K562 (cell line): Measurements from ENCODE around the gene SUSD3. TPM values are rescaled to one million over a fixed set of nuclear protein-coding genes. Genes with fewer than 3 reads are reported as not detected.

Experiments
- HLTF ChIP-seq: fragments of 450-650 bp; IDR thresholded peaks from 2 replicates; pipeline ENCODE4 v1.6.1; 2016
- HOMEZ ChIP-seq: fragments of 250-450 bp; sonication (Bioruptor Pico); IDR thresholded peaks from 2 replicates; pipeline ENCODE4 v1.4.0; 2020; ENCODE audit warnings: mild to moderate bottlenecking, moderate library complexity
- ILK ChIP-seq: fragments of 450-650 bp; IDR thresholded peaks from 2 replicates; pipeline ENCODE4 v1.6.1; 2016; ENCODE audit warnings: missing genetic modification characterization, low read depth, mild to moderate bottlenecking, missing compliant biosample characterization, moderate library complexity, borderline replicate concordance
- IRF9 ChIP-seq: fragments of 450-650 bp; IDR thresholded peaks from 2 replicates; pipeline ENCODE4 v1.6.1; 2016; ENCODE audit warnings: missing biosample characterization, missing genetic modification characterization
- MEF2D ChIP-seq: conservative IDR thresholded peaks from 2 replicates; pipeline ENCODE4 v1.6.1; 2016; ENCODE audit warnings: low read depth, missing genetic modification characterization, missing compliant biosample characterization
- POLR2B ChIP-seq: fragments of 450-650 bp; IDR thresholded peaks from 2 replicates; pipeline ENCODE4 v1.6.1; 2018; ENCODE audit warnings: low read depth; ENCODE audit not compliant: partially characterized antibody
- PREB ChIP-seq: sonication (generic); formaldehyde crosslinking; IDR thresholded peaks from 2 replicates; pipeline ENCODE4 v1.8.1; 2023; ENCODE audit warnings: mild to moderate bottlenecking, missing genetic modification reagents
- ZFP36 ChIP-seq: fragments of 150-350 bp; IDR thresholded peaks from 2 replicates; pipeline ENCODE4 v1.6.1; 2018; ENCODE audit warnings: low read length, low read depth; ENCODE audit not compliant: partially characterized antibody
- ZNF217 ChIP-seq: sonication (generic); formaldehyde crosslinking; IDR thresholded peaks from 2 replicates; pipeline ENCODE4 v1.8.0; 2022; ENCODE audit warnings: mild to moderate bottlenecking, missing genetic modification reagents
- polyA plus RNA-seq, 8 experiments: library from polyadenylated mRNA; depleted of rRNA in 4 of 8; stranded (reverse) in 5 of 8; unstranded in 3 of 8; fragments of >200 nt; fragmentation: Nextera tagmentation in 2 of 8; fragmentation: Illumina TruSeq in 1 of 8; extraction: Ambion mirVana in 2 of 8; extraction: Trizol in 1 of 8; gene quantifications; 2 replicates each; pipeline versions ENCODE4 v1.2.1 to v1.2.3, GENCODE V29; 2011 to 2014; ENCODE audit warnings: inconsistent platforms in 1 of 8, missing spikeins in 1 of 8
- total RNA-seq, 7 experiments: library from RNA; depleted of rRNA in 6 of 7; stranded (reverse); fragments of >200 nt in 6 of 7; fragmentation: Illumina TruSeq in 2 of 7; extraction: Trizol in 2 of 7; gene quantifications; 2 replicates each; pipeline versions ENCODE4 v1.2.1 to v1.2.3, GENCODE V29; 2011 to 2021; ENCODE audit warnings: low replicate concordance in 1 of 7

SUSD3 gene
- total and polyA plus RNA-seq, 9 of the 15 experiments (the other 6 are each of a cell fraction or from before 2014, with no cell fraction given) = 1.3 to 21.7 (median 11.4) TPM

GRCh38 chr9:93083592-93084470, 25.3 kb downstream of the SUSD3 start (continued):
- TF ChIP-seq PREB (CRISPR knock-in tag) = no peak
- no peak for TF ChIP-seq MEF2D (tag)
- TF ChIP-seq POLR2B = no peak
- TF ChIP-seq HOMEZ (CRISPR knock-in tag) = no peak
- TF ChIP-seq ZNF217 (CRISPR knock-in tag) = no peak
- TF ChIP-seq HLTF = no peak
- TF ChIP-seq IRF9 (tag) = no peak
- TF ChIP-seq ZFP36 = peak; percentile 94
- TF ChIP-seq ILK (tag) = no peak
- TF ChIP-seq, all 486 proteins: peak for 4
